HG02885 (cell line): ENCODE data around the gene G3BP2.
A peak's percentile ranks its signal among the peaks of the same experiment; 100 is the strongest.
"Not testable (repeated sequence)": the region's sequence is repeated elsewhere in the genome, so short reads cannot be mapped to it uniquely, and the experiment has no call there.

ENCODE experiments used
- ATAC-seq: cut with Tn5 transposase; IDR thresholded peaks from one replicate; pipeline ENCODE4 v1.9.1; 2021; ENCODE audit warnings: mild to moderate bottlenecking; ENCODE audit not compliant: unreplicated experiment, poor library complexity

Gene G3BP2

GRCh38 chr4:75685546-75686189 lies 12.5 kb upstream of the G3BP2 start:
- no peak for ATAC-seq

GRCh38 chr4:75683482-75684155 lies 10.4 kb upstream of the G3BP2 start:
- no peak for ATAC-seq

DNA sequence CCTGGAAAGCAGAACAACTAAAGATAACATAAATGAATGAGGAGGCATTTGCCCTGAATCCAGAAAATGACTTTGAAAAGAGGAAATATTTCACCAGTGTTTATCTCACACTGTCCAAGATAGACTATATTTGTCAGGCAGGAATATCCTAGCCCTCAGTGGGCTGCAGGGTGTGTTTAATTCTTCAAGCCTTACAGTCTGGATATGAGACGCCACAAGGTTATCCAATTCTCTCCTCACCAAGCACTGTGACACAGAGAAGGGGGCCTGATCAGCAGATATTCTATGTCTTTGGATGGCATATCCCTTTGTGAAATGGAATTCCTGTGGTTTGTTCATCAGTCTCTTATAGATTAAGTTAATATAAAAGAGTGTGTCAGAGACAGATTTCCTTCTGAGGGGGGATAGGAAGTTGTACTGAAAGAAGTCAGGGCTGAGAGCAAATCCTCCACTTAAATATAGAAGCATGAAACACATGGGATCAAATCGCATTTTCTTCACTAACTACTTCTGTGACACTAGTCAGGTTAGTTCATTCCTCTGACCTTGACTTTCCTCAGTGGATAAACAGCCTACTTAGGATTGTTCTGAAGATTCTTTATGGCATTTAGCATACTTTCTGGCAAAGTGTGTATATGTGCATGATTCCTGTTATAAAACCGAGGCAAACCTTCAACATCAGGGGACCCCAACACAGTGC lies 6.8 kb upstream of the G3BP2 start:
- ATAC-seq, result no peak

DNA sequence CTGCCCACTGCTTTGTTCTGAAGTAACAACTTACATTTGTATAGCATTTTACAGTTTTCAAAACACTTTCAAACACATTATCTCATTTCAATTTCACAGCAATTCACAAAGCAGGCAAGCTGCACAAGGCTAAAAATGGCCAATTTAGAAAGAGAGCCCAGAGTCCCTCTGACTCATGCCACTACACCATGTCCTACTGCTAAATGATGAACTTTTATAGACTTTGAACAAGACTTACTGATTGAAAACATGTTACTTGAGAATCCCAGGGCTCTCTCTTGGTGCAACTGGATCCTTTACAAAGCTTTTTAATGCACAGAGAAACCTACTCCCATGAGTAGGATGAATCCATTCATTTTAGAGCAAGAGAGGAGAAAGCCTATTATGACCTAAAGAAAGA lies 5.8 kb upstream of the G3BP2 start:
- ATAC-seq, result no peak

GRCh38 chr4:75678473-75678872 lies 5.3 kb upstream of the G3BP2 start:
- ATAC-seq, result no peak

GRCh38 chr4:75675004-75675531 lies 1.9 kb upstream of the G3BP2 start:
- ATAC-seq, result no peak

DNA sequence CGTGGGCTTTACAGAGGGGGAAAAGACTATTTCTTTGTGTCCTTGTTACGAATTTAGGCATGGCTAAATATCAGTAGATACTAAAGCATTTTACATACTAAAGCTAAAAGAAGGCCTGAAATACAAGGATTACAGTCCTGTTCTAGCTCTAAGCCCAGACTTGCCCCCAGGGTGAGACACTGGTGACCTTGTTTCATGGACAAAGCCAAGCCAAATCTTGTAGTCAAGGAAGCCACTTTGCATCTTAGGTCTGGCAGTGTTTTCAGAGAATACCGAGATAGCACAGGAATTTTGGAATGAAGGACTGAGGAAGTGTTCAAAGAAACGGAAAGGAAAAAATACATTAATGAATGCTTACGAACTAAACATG lies 733 bp upstream of the G3BP2 start:
- no peak for ATAC-seq

- peak; percentile 23 for ATAC-seq
Measured at GRCh38 chr4:75672461-75673026, 667 bp downstream of the G3BP2 start.

GRCh38 chr4:75671802-75672421 lies 1.3 kb downstream of the G3BP2 start:
- no peak for ATAC-seq

DNA sequence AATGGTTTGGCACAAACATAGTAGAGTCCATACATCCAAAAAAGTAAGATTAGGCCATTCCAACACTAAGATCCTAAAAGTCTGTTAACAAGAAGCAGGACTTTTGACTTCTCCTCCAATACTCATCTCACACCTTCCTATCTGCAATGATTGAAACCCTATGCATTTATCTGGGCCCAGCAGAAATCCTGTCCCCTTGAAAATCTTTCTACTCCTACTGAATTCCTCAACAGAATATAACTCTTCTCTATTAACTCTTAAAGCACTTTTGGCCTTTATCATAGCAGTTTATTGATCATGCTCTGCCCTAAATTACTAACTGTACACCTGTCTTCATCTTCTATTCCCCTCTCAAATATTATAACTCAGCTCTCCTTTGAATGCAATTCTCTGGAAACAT lies 4.6 kb downstream of the G3BP2 start:
- ATAC-seq, result no peak

GRCh38 chr4:75667636-75668035 lies 5.6 kb downstream of the G3BP2 start:
- ATAC-seq, result not testable (repeated sequence)

- ATAC-seq, result no peak
Measured at GRCh38 chr4:75666299-75666698, 6.9 kb downstream of the G3BP2 start.

DNA sequence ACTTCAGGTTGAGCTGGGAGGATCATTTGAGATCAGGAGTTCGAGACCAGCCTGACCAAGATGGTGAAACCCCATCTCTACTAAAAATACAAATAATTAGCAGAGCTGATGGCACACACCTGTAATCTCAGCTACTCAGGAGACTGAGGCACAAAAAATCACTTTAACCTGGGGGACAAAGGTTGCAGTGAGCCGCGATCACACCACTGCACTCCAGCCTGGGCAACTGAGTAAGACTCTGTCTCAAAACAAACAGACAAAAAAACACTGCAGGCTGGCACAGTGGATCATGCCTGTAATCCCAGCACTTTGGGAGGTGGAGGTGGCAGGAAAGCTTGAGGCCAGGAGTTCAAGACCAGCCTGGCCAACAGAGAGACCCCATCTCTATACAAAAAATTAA lies 8.6 kb downstream of the G3BP2 start:
- not testable (repeated sequence) for ATAC-seq

GRCh38 chr4:75662626-75663025 lies 10.6 kb downstream of the G3BP2 start:
- no peak for ATAC-seq

DNA sequence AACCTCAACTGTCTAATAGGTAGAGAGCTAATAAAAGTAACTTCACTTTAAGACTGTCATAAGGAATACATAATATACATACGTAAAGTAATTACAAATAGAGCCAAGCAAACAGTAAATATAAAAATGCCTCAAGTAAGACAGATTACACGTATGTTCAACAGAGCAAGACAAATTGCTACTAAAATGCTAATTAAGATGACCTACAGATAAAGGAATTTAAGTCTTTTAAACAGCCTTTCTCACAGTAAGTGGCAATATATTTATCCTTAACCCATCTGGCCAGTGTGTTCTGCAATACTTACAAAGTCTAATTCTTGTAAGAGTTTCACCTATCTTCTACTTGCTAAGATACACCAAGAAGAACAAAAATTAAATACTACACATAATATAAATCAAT lies 12.7 kb downstream of the G3BP2 start:
- ATAC-seq, result no peak

GRCh38 chr4:75659512-75660031 lies 13.6 kb downstream of the G3BP2 start:
- ATAC-seq, result no peak

DNA sequence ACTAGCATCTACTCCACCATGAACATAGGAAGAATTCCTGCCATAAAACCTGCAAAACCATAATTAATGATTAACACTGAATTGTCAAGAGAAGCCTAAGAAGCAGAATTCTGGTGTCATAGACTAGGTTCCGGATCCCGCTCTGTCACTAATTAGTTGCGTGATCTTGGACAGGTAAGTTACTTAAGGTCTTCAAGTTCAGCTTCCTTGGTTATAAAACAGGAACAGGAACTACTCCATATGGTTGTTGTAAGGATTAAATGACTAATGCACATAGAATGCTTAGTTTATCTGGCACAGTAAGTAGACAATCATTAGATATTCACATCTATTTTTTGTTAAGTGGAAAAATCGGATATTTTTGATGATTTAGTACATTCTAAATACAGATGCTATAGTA lies 14.3 kb downstream of the G3BP2 start:
- ATAC-seq, result no peak

GRCh38 chr4:75655562-75655961 lies 17.6 kb downstream of the G3BP2 start:
- no peak for ATAC-seq

DNA sequence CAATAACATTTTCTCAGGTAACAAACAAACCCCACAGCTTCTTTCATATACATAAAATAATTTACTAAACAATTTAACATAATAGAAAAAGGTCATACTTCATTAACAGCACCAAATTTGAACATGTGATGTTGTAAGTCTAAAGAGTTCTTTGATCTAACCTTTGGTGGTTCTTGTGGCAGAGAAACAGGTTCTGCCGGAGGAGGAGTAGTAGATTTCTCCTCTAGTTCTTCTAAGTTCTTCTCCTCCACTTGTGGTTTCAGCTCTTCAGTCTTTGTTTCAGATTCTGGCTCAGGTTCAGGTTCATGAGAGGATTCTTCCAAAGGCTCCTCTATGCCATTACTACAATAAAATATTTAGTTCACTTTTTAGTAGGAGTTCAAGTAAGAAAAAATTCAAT lies 18.3 kb downstream of the G3BP2 start:
- no peak for ATAC-seq

GRCh38 chr4:75653845-75654503 lies 19.2 kb downstream of the G3BP2 start:
- ATAC-seq, result no peak
